IPS-11a (cell line): ENCODE results near the gene LYZL1.
"Not testable (repeated sequence)": the region's sequence is repeated elsewhere in the genome, so short reads cannot be mapped to it uniquely, and the experiment has no call there.

Source experiments
- H3K4me3 ChIP-seq: one replicate; pipeline ENCODE4 v1.5.1; 2013; ENCODE audit warnings: low read depth, low read length, control low read depth

Gene LYZL1

GRCh38 chr10:29288906-29289305 lies at the start of gene LYZL1:
Gene LYZL1, plus strand, starts transcription at chr10:29289070. Its CDS starts 2,798 bp downstream, at chr10:29291868.
- not testable (repeated sequence) for H3K4me3 ChIP-seq

- H3K4me3 ChIP-seq, result no peak overlapping the region
Observed at GRCh38 chr10:29239569-29240472, 49.0 kb upstream of the LYZL1 start.

- no peak overlapping the region for H3K4me3 ChIP-seq
Observed at GRCh38 chr10:29240986-29241660, 47.7 kb upstream of the LYZL1 start.

GRCh38 chr10:29241925-29242324 lies 46.9 kb upstream of the LYZL1 start:
- H3K4me3 ChIP-seq, result no peak overlapping the region

GRCh38 chr10:29243066-29243465 lies 45.8 kb upstream of the LYZL1 start:
- no peak overlapping the region for H3K4me3 ChIP-seq

- no peak overlapping the region for H3K4me3 ChIP-seq
Observed at GRCh38 chr10:29243750-29244149, 45.1 kb upstream of the LYZL1 start.

- H3K4me3 ChIP-seq, result no peak overlapping the region
Observed at GRCh38 chr10:29244978-29245377, 43.9 kb upstream of the LYZL1 start.

GRCh38 chr10:29245476-29245875 lies 43.4 kb upstream of the LYZL1 start:
- no peak overlapping the region for H3K4me3 ChIP-seq

- H3K4me3 ChIP-seq, result no peak overlapping the region
Observed at GRCh38 chr10:29246449-29246848, 42.4 kb upstream of the LYZL1 start.

- H3K4me3 ChIP-seq, result no peak overlapping the region
Observed at GRCh38 chr10:29248158-29248557, 40.7 kb upstream of the LYZL1 start.

- no peak overlapping the region for H3K4me3 ChIP-seq
Observed at GRCh38 chr10:29249018-29249417, 39.9 kb upstream of the LYZL1 start.

GRCh38 chr10:29250066-29250465 lies 38.8 kb upstream of the LYZL1 start:
- H3K4me3 ChIP-seq, result no peak overlapping the region

- H3K4me3 ChIP-seq, result no peak overlapping the region
Observed at GRCh38 chr10:29252811-29253689, 35.8 kb upstream of the LYZL1 start.

GRCh38 chr10:29253690-29254029 lies 35.2 kb upstream of the LYZL1 start:
- no peak overlapping the region for H3K4me3 ChIP-seq

GRCh38 chr10:29254123-29255046 lies 34.5 kb upstream of the LYZL1 start:
- H3K4me3 ChIP-seq, result no peak overlapping the region

GRCh38 chr10:29255104-29255503 lies 33.8 kb upstream of the LYZL1 start:
- H3K4me3 ChIP-seq, result no peak overlapping the region

GRCh38 chr10:29256019-29256418 lies 32.9 kb upstream of the LYZL1 start:
- no peak overlapping the region for H3K4me3 ChIP-seq

- H3K4me3 ChIP-seq, result no peak overlapping the region
Observed at GRCh38 chr10:29256586-29256985, 32.3 kb upstream of the LYZL1 start.

GRCh38 chr10:29257106-29257783 lies 31.6 kb upstream of the LYZL1 start:
- no peak overlapping the region for H3K4me3 ChIP-seq

GRCh38 chr10:29257784-29258135 lies 31.1 kb upstream of the LYZL1 start:
- no peak overlapping the region for H3K4me3 ChIP-seq
